K562 (cell line): ENCODE measurements around the gene CRACR2B. TPM values are rescaled to one million over a fixed set of nuclear protein-coding genes. Genes with fewer than 3 reads are reported as not detected.

Experiments used
- ATAC-seq: fragments of 200-7000 bp; cut with Tn5 transposase; 3 replicates; pipeline ENCODE4 v1.9.1; 2020; ENCODE audit warnings: moderate library complexity
- BruUV-seq: library from RNA; stranded (reverse); fragments of 400-500 nt; replicated peaks from 2 replicates; lab custom pipeline; 2021; lab: Mats Ljungman, UMichigan
- CTCF ChIA-PET: fragments of 300-600 bp; formaldehyde crosslinking; extraction: SDS; loops from one replicate; lab custom pipeline; 2021; ENCODE audit warnings: low intra/inter-chr PET ratio; lab: Yijun Ruan, JAX
- POLR2A ChIA-PET: fragments of 300-600, 350-650 bp; sonication (Branson Sonifier 250); formaldehyde crosslinking; extraction: SDS; loops from one replicate; lab custom pipeline; 2021; ENCODE audit warnings: antibody characterized with exemption, inconsistent platforms; lab: Yijun Ruan, JAX
- DNase-seq, 4 experiments: peaks; one replicate each; pipeline versions ENCODE4 v3.0.0 to v3.0.0-alpha.2; 2011 to 2018; ENCODE audit warnings: low spot score in 3 of 4, mixed read lengths in 3 of 4; ENCODE audit errors: extremely low read depth in 1 of 4
- FAIRE-seq: peaks from 2 replicates; lab custom pipeline; 2011; peaks lifted over from hg19 to GRCh38; lab: Jason Lieb, UNC
- H2AFZ ChIP-seq: 2 replicates; pipeline ENCODE4 v1.6.0; 2011; ENCODE audit warnings: low read depth, low read length, control low read depth, inconsistent platforms
- H3K27ac ChIP-seq: fragments of 200-600 bp; 3 replicates; pipeline ENCODE4 v1.8.0; 2011; ENCODE audit warnings: low read depth, mild to moderate bottlenecking, control low read depth, inconsistent platforms, low read length, moderate library complexity, mixed read lengths; ENCODE audit errors: extremely low read depth
- H3K27me3 ChIP-seq, 2 experiments: fragments of 300-600 bp in 1 of 2; 2 replicates in 1 of 2; 3 replicates in 1 of 2; pipeline versions ENCODE4 v1.6.0 to v1.8.0; 2011; ENCODE audit warnings: inconsistent platforms in 2 of 2, low read length in 2 of 2, mild to moderate bottlenecking in 1 of 2, mixed read lengths in 1 of 2, moderate library complexity in 1 of 2; ENCODE audit not compliant: control insufficient read depth in 2 of 2, insufficient read depth in 2 of 2
- H3K36me3 ChIP-seq: fragments of 300-600 bp; 3 replicates; pipeline ENCODE4 v1.8.0; 2011; ENCODE audit warnings: mild to moderate bottlenecking, low read length, inconsistent platforms; ENCODE audit not compliant: control insufficient read depth, insufficient read depth
- H3K4me1 ChIP-seq, 2 experiments: fragments of 200-600 bp in 1 of 2; replicated peaks in 1 of 2; 2 replicates in 1 of 2; 3 replicates in 1 of 2; pipeline versions ENCODE4 v1.5.1 to v1.8.0; 2011; ENCODE audit warnings: inconsistent platforms in 2 of 2, low read length in 2 of 2, mild to moderate bottlenecking in 1 of 2, mixed read lengths in 1 of 2, moderate library complexity in 1 of 2; ENCODE audit not compliant: control insufficient read depth in 2 of 2, insufficient read depth in 2 of 2
- H3K4me2 ChIP-seq: 2 replicates; pipeline ENCODE4 v1.6.1; 2011; ENCODE audit warnings: low read length, control low read depth, inconsistent platforms, mixed read lengths; ENCODE audit not compliant: insufficient read depth
- H3K4me3 ChIP-seq: fragments of 200-600 bp; sonication (generic), shearing (Covaris generic); 2 replicates; pipeline ENCODE4 v1.5.1; 2016; ENCODE audit warnings: control low read depth, inconsistent platforms
- H3K79me2 ChIP-seq: fragments of 200-600 bp; 3 replicates; pipeline ENCODE4 v1.8.0; 2011; ENCODE audit warnings: low read length, inconsistent platforms; ENCODE audit not compliant: control insufficient read depth, insufficient read depth
- H3K9ac ChIP-seq, 2 experiments: 2 replicates each; pipeline versions ENCODE4 v1.6.0 to v1.6.1; 2011; ENCODE audit warnings: low read depth in 2 of 2, low read length in 2 of 2, control low read depth in 1 of 2, inconsistent platforms in 1 of 2, mild to moderate bottlenecking in 1 of 2, mixed read lengths in 1 of 2; ENCODE audit not compliant: insufficient read depth in 1 of 2
- H3K9me1 ChIP-seq: one replicate; pipeline ENCODE4 v1.6.0; 2011; ENCODE audit warnings: inconsistent platforms, mild to moderate bottlenecking, low read length, moderate library complexity; ENCODE audit not compliant: control insufficient read depth, insufficient read depth
- H3K9me3 ChIP-seq: replicated peaks from 2 replicates; pipeline ENCODE4 v1.5.1; 2011; ENCODE audit warnings: low read depth, low read length, inconsistent platforms; ENCODE audit not compliant: control insufficient read depth, insufficient read depth
- H4K20me1 ChIP-seq: replicated peaks from 2 replicates; pipeline ENCODE4 v1.6.1; 2011; ENCODE audit warnings: low read length, inconsistent platforms, mixed read lengths; ENCODE audit not compliant: control insufficient read depth, insufficient read depth
- NRF1 ChIP-seq, 2 experiments: fragments of 450-650 bp; IDR thresholded peaks in 1 of 2; conservative IDR thresholded peaks in 1 of 2; 2 replicates each; pipeline ENCODE4 v1.6.1; 2014; ENCODE audit warnings: mild to moderate bottlenecking in 2 of 2
- POLR2G ChIP-seq: fragments of 200-400 bp; formaldehyde crosslinking; IDR thresholded peaks from 2 replicates; pipeline ENCODE4 v1.6.1; 2017; ENCODE audit warnings: low read depth, mild to moderate bottlenecking, antibody characterized with exemption, low read length, moderate library complexity
- RBFOX2 ChIP-seq: fragments of 200-400 bp; formaldehyde crosslinking; IDR thresholded peaks from 2 replicates; pipeline ENCODE4 v1.6.1; 2017; ENCODE audit warnings: low read depth, mild to moderate bottlenecking, low read length, moderate library complexity
- WGBS: fragments of 100-300 bp; shearing (Covaris generic); methylation state at CpG from one replicate; pipeline ENCODE4 v1.1.6; 2016; ENCODE audit warnings: low coverage, mixed read lengths; ENCODE audit not compliant: insufficient coverage; ENCODE audit errors: missing lambda C conversion rate; 5-methylcytosine and 5-hydroxymethylcytosine counted together
- in situ Hi-C: fragments of 300-500 bp; cut with MboI; formaldehyde crosslinking; loops from 4 replicates; pipeline ENCODE4 v1.15.0; 2018; ENCODE audit warnings: inconsistent platforms, mixed read lengths
- intact Hi-C: fragments of 100-400 bp; cut with micrococcal nuclease; formaldehyde crosslinking; loops from 2 replicates; pipeline ENCODE4 v1.14.2; 2022
- polyA plus RNA-seq, 8 experiments: library from polyadenylated mRNA; depleted of rRNA in 4 of 8; stranded (reverse) in 5 of 8; unstranded in 3 of 8; fragments of >200 nt; fragmentation: Nextera tagmentation in 2 of 8; fragmentation: Illumina TruSeq in 1 of 8; extraction: Ambion mirVana in 2 of 8; extraction: Trizol in 1 of 8; gene quantifications; 2 replicates each; pipeline versions ENCODE4 v1.2.1 to v1.2.3, GENCODE V29; 2011 to 2014; ENCODE audit warnings: inconsistent platforms in 1 of 8, missing spikeins in 1 of 8
- total RNA-seq, 7 experiments: library from RNA; depleted of rRNA in 6 of 7; stranded (reverse); fragments of >200 nt in 6 of 7; fragmentation: Illumina TruSeq in 2 of 7; extraction: Trizol in 2 of 7; gene quantifications; 2 replicates each; pipeline versions ENCODE4 v1.2.1 to v1.2.3, GENCODE V29; 2011 to 2021; ENCODE audit warnings: low replicate concordance in 1 of 7
- TF ChIP-seq, protein P1 (sequence below): sonication (generic); formaldehyde crosslinking; IDR thresholded peaks from 2 replicates; pipeline ENCODE4 v1.8.1; 2023; ENCODE audit warnings: mild to moderate bottlenecking, missing genetic modification reagents
- TF ChIP-seq, protein P2 (sequence below): sonication (generic); formaldehyde crosslinking; IDR thresholded peaks from 2 replicates; pipeline ENCODE4 v1.8.0; 2022; ENCODE audit warnings: missing genetic modification reagents, mild to moderate bottlenecking, moderate library complexity, borderline replicate concordance

The CRACR2B gene
- total and polyA plus RNA-seq, 9 of the 15 experiments (the other 6 are each of a cell fraction or from before 2014, with no cell fraction given) = 0.10 to 51.0 (median 6.0) TPM

DNA sequence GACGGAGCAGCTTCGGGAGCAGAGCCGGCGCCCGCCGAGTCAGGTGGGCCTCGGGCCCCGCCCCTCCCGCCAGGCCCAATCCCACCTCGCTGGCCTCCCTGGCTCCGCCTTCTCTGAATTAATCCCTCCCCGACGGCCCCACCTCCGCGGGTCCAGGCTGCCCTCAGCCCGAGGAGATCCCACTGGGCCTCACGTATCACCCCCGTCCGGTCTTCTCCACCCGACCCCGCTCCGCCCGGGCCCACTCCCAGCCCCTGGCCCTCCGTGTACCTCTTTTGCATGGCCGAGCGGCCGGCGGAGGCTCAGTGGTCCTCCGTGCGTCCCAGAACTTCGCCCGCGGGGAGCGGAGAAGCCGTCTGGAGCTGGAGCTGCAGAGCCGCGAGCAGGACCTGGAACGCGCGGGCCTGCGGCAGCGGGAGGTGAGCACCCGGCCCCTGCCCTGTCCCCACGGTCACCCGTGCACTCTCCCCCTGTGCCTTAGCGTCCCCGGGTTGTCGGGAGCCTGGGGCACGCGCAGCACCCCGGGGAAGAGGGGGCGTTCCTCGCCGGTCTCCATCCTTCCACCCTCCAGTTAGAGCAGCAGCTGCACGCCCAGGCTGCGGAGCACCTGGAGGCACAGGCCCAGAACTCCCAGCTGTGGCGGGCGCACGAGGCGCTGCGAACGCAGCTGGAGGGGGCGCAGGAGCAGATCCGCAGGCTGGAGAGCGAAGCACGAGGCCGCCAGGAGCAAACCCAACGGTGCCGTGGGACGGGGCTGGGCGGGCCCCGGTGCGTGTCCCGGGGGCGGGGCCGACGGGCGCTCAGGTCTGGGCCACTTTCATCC is 2.8 kb downstream of the CRACR2B start:
- H3K36me3 ChIP-seq = peaks cover 18% of the 10 kb centered on the region; the same call in 1 of the 3 replicates
- in situ Hi-C loops = no loop called here
- H3K9me1 ChIP-seq = peaks cover 5% of the 10 kb centered on the region
- H3K4me1 ChIP-seq = peaks cover 31 to 93% of the 10 kb centered on the region in 2 experiments
- intact Hi-C loops = no loop called here
- no peak for FAIRE-seq
- H3K27me3 ChIP-seq = no peaks in the 10 kb centered on the region
- no peak for DNase-seq
- 92% methylated on average over 38 of the region's 78 CpGs for WGBS
- H3K27ac ChIP-seq = no peak overlapping the region
- ATAC-seq = no peak
- peaks cover 36% of the 10 kb centered on the region for H3K79me2 ChIP-seq
- CTCF ChIA-PET = no interaction called here
- no peak overlapping the region for H3K4me3 ChIP-seq
- no TSS peak for BruUV-seq
- no peak overlapping the region for H3K4me2 ChIP-seq
- H4K20me1 ChIP-seq = peaks cover 7% of the 10 kb centered on the region
- POLR2A ChIA-PET = interaction anchor here (0.8 to 3.2 kb wide), 7 partner anchors 9 to 21 kb away, joined by 4 to 13 read pairs (median 5); partner anchors contain the start of genes PNPLA2 and RPLP2
- TF ChIP-seq RBFOX2 = 0 out of 2 replicates have a peak, but pooled peaks have one; percentile 37
- TF ChIP-seq, protein P1, sequence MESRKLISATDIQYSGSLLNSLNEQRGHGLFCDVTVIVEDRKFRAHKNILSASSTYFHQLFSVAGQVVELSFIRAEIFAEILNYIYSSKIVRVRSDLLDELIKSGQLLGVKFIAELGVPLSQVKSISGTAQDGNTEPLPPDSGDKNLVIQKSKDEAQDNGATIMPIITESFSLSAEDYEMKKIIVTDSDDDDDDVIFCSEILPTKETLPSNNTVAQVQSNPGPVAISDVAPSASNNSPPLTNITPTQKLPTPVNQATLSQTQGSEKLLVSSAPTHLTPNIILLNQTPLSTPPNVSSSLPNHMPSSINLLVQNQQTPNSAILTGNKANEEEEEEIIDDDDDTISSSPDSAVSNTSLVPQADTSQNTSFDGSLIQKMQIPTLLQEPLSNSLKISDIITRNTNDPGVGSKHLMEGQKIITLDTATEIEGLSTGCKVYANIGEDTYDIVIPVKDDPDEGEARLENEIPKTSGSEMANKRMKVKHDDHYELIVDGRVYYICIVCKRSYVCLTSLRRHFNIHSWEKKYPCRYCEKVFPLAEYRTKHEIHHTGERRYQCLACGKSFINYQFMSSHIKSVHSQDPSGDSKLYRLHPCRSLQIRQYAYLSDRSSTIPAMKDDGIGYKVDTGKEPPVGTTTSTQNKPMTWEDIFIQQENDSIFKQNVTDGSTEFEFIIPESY (CRISPR knock-in tag) = peak; percentile 89
- no peak for TF ChIP-seq NRF1 (conservative IDR thresholded peaks at IDR 0.05 in 1 of 2, IDR thresholded peaks at IDR 0.05 in 1 of 2)
- TF ChIP-seq, protein P2, sequence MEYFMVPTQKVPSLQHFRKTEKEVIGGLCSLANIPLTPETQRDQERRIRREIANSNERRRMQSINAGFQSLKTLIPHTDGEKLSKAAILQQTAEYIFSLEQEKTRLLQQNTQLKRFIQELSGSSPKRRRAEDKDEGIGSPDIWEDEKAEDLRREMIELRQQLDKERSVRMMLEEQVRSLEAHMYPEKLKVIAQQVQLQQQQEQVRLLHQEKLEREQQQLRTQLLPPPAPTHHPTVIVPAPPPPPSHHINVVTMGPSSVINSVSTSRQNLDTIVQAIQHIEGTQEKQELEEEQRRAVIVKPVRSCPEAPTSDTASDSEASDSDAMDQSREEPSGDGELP = peak; percentile 26; the same call in 1 of the 2 replicates
- TF ChIP-seq POLR2G = peak; percentile 42
- H2AFZ ChIP-seq = no peak overlapping the region
- no peak overlapping the region for H3K9ac ChIP-seq
- no peaks in the 10 kb centered on the region for H3K9me3 ChIP-seq
